Measurements from ENCODE around the gene UCN3. TPM values are rescaled to one million over a fixed set of nuclear protein-coding genes. Genes with fewer than 3 reads are reported as not detected.

The UCN3 gene
- total RNA-seq, 2 donors from 2014 or later, result not detected

DNA sequence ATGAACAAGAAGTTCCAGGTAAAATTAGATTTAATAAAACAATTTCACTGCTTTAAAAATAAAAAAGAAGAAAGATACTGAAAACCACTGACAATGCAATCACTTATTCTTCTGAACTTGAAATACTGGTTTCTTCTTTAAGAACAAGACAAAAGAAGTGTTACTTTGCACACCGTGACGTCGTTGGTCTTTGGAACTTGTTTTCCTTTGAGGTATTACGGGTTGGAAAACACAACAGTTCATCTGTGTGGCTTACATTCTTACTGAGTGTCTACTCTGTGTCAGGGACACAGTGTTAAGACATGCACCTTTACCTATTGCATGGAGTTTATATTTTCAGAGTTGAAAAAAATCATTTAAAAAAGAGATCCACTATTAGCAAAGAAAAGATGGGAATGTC is 41.3 kb upstream of the UCN3 start:
- Histone ChIP-seq H3K36me3 (no peaks in the 10 kb centered on the region), H3K4me1 (replicated peaks) (no peaks in the 10 kb centered on the region), H3K4me3 (no peak overlapping the region), H3K27ac (no peak overlapping the region), H3K9me3 (no peaks in the 10 kb centered on the region), H3K27me3 (replicated peaks; ENCODE audit: insufficient read depth) (peaks cover 2% of the 10 kb centered on the region)
- DNase-seq (ENCODE audit: low spot score), result no peak
- no peak for TF ChIP-seq POLR2AphosphoS5 (IDR thresholded peaks at IDR 0.05)
- no peak for TF ChIP-seq POLR2A (IDR thresholded peaks at IDR 0.05)
- TF ChIP-seq CTCF (IDR thresholded peaks at IDR 0.05), result no peak
- intact Hi-C loops (cut with DNase I), result no loop called here
- WGBS, result 46% methylated on average over 4 of the region's 4 CpGs

GRCh38 chr10:5325076-5325475 is 39.7 kb upstream of the UCN3 start:
- Histone ChIP-seq H3K4me3 (no peak overlapping the region), H3K36me3 (no peaks in the 10 kb centered on the region), H3K27me3 (replicated peaks; ENCODE audit: insufficient read depth) (peaks cover 2% of the 10 kb centered on the region), H3K9me3 (no peaks in the 10 kb centered on the region), H3K27ac (no peak overlapping the region), H3K4me1 (replicated peaks) (no peaks in the 10 kb centered on the region)
- no peak for DNase-seq (ENCODE audit: low spot score)
- intact Hi-C loops (cut with DNase I), result no loop called here
- WGBS, result 78% methylated on average over 6 of the region's 6 CpGs
- TF ChIP-seq POLR2AphosphoS5 (IDR thresholded peaks at IDR 0.05) (no peak), POLR2A (IDR thresholded peaks at IDR 0.05) (no peak), CTCF (IDR thresholded peaks at IDR 0.05) (no peak)

GRCh38 chr10:5334196-5334880 is 30.4 kb upstream of the UCN3 start:
- WGBS, result 84% methylated on average over 5 of the region's 5 CpGs
- DNase-seq (ENCODE audit: low spot score), result no peak
- intact Hi-C loops (cut with DNase I), result no loop called here
- Histone ChIP-seq H3K27me3 (replicated peaks; ENCODE audit: insufficient read depth) (no peaks in the 10 kb centered on the region), H3K4me1 (replicated peaks) (no peaks in the 10 kb centered on the region), H3K36me3 (no peaks in the 10 kb centered on the region), H3K4me3 (no peak overlapping the region), H3K9me3 (no peaks in the 10 kb centered on the region), H3K27ac (no peak overlapping the region)
- TF ChIP-seq CTCF (IDR thresholded peaks at IDR 0.05) (no peak), POLR2A (IDR thresholded peaks at IDR 0.05) (no peak), POLR2AphosphoS5 (IDR thresholded peaks at IDR 0.05) (no peak)

- Histone ChIP-seq H3K36me3 (no peaks in the 10 kb centered on the region), H3K9me3 (no peaks in the 10 kb centered on the region), H3K27ac (no peak overlapping the region), H3K4me3 (no peak overlapping the region), H3K27me3 (replicated peaks; ENCODE audit: insufficient read depth) (no peaks in the 10 kb centered on the region), H3K4me1 (replicated peaks) (no peaks in the 10 kb centered on the region)
- intact Hi-C loops (cut with DNase I), result no loop called here
- DNase-seq (ENCODE audit: low spot score), result no peak
- TF ChIP-seq CTCF (IDR thresholded peaks at IDR 0.05) (no peak), POLR2A (IDR thresholded peaks at IDR 0.05) (no peak), POLR2AphosphoS5 (IDR thresholded peaks at IDR 0.05) (no peak)
Observed at GRCh38 chr10:5338010-5338409, 26.8 kb upstream of the UCN3 start.

GRCh38 chr10:5343092-5343491 is 21.7 kb upstream of the UCN3 start:
- H3K27me3 ChIP-seq (replicated peaks; ENCODE audit: insufficient read depth), result no peaks in the 10 kb centered on the region
- no peaks in the 10 kb centered on the region for H3K4me1 ChIP-seq (replicated peaks)
- no peak overlapping the region for H3K4me3 ChIP-seq
- no peak for DNase-seq (ENCODE audit: low spot score)
- H3K27ac ChIP-seq, result no peak overlapping the region
- 62% methylated on average over 3 of the region's 3 CpGs for WGBS
- intact Hi-C loops (cut with DNase I), result no loop called here
- TF ChIP-seq CTCF (IDR thresholded peaks at IDR 0.05) (no peak), POLR2AphosphoS5 (IDR thresholded peaks at IDR 0.05) (no peak), POLR2A (IDR thresholded peaks at IDR 0.05) (no peak)
- no peaks in the 10 kb centered on the region for H3K36me3 ChIP-seq
- H3K9me3 ChIP-seq, result no peaks in the 10 kb centered on the region
